IMR-90 (cell line): ENCODE data around the gene FNIP1.

Source experiments
- BHLHE40 ChIP-seq: fragments of 150-350 bp; IDR thresholded peaks from 2 replicates; pipeline ENCODE4 v1.6.1; 2016; ENCODE audit warnings: mild to moderate bottlenecking, low read depth, low read length
- CHD1 ChIP-seq: IDR thresholded peaks from 2 replicates; pipeline ENCODE4 v1.6.1; 2012; ENCODE audit warnings: low read depth, low read length, improper control_type of control experiment
- MAFK ChIP-seq: IDR thresholded peaks from 2 replicates; pipeline ENCODE4 v1.6.1; 2012; ENCODE audit warnings: low read depth, low read length, improper control_type of control experiment
- MAZ ChIP-seq: IDR thresholded peaks from 2 replicates; pipeline ENCODE4 v1.6.1; 2012; ENCODE audit warnings: low read depth, mild to moderate bottlenecking, low read length, improper control_type of control experiment, moderate library complexity, borderline replicate concordance
- MXI1 ChIP-seq: IDR thresholded peaks from 2 replicates; pipeline ENCODE4 v1.6.1; 2012; ENCODE audit warnings: low read depth, mild to moderate bottlenecking, low read length, moderate library complexity, borderline replicate concordance
- POLR2A ChIP-seq: IDR thresholded peaks from 2 replicates; pipeline ENCODE4 v1.6.1; 2012; ENCODE audit warnings: mild to moderate bottlenecking, low read depth, low read length
- RAD21 ChIP-seq: IDR thresholded peaks from 2 replicates; pipeline ENCODE4 v1.6.1; 2012; ENCODE audit warnings: low read length, improper control_type of control experiment
- RCOR1 ChIP-seq: IDR thresholded peaks from 2 replicates; pipeline ENCODE4 v1.6.1; 2012; ENCODE audit warnings: mild to moderate bottlenecking, low read length, improper control_type of control experiment; ENCODE audit not compliant: insufficient replicate concordance
- RFX5 ChIP-seq: IDR thresholded peaks from 2 replicates; pipeline ENCODE4 v1.8.0; 2012; ENCODE audit warnings: low read depth, mild to moderate bottlenecking, low read length, moderate library complexity
- TF ChIP-seq, protein P1 (sequence below): conservative IDR thresholded peaks from 2 replicates; pipeline ENCODE4 v1.5.1; 2012; ENCODE audit warnings: mild to moderate bottlenecking, low read depth, low read length, improper control_type of control experiment
- TF ChIP-seq, protein P2 (sequence below): fragments of 150-350 bp; IDR thresholded peaks from 2 replicates; pipeline ENCODE4 v1.6.1; 2017; ENCODE audit warnings: mild to moderate bottlenecking, antibody characterized with exemption, low read length, low read depth

DNA sequence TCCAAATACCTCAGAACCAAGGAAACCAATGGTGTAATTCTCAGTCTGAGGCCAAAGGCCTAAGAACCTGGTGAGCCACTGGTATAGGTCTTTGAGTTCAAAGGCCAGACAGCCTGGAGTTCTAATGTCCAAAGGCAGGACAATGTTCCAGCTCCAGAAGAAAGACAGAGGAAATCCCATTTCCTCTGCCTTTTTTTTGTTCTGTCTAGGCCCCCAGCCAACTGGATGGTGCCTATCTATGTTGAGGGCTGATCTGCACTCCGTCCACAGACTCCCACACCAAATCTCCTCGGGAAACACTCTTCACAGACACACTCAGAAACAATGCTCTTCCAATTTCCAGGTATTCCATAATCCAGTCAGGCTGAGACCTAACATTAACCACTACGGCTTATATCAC lies 30.1 kb downstream of the FNIP1 start:
- TF ChIP-seq, protein P1, sequence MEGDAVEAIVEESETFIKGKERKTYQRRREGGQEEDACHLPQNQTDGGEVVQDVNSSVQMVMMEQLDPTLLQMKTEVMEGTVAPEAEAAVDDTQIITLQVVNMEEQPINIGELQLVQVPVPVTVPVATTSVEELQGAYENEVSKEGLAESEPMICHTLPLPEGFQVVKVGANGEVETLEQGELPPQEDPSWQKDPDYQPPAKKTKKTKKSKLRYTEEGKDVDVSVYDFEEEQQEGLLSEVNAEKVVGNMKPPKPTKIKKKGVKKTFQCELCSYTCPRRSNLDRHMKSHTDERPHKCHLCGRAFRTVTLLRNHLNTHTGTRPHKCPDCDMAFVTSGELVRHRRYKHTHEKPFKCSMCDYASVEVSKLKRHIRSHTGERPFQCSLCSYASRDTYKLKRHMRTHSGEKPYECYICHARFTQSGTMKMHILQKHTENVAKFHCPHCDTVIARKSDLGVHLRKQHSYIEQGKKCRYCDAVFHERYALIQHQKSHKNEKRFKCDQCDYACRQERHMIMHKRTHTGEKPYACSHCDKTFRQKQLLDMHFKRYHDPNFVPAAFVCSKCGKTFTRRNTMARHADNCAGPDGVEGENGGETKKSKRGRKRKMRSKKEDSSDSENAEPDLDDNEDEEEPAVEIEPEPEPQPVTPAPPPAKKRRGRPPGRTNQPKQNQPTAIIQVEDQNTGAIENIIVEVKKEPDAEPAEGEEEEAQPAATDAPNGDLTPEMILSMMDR, result no peak
- TF ChIP-seq RCOR1 (no peak), POLR2A (no peak), CHD1 (no peak), MAFK (no peak), BHLHE40 (no peak), MAZ (no peak), RFX5 (no peak), RAD21 (no peak), MXI1 (no peak)
- TF ChIP-seq, protein P2, sequence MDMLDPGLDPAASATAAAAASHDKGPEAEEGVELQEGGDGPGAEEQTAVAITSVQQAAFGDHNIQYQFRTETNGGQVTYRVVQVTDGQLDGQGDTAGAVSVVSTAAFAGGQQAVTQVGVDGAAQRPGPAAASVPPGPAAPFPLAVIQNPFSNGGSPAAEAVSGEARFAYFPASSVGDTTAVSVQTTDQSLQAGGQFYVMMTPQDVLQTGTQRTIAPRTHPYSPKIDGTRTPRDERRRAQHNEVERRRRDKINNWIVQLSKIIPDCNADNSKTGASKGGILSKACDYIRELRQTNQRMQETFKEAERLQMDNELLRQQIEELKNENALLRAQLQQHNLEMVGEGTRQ, result no peak
